HuH-7.5 (cell line): ENCODE data around the gene PXYLP1.

ENCODE experiments used
- DNase-seq: peaks from one replicate; pipeline ENCODE4 v3.0.0; 2011; ENCODE audit warnings: low spot score

The PXYLP1 gene

DNA sequence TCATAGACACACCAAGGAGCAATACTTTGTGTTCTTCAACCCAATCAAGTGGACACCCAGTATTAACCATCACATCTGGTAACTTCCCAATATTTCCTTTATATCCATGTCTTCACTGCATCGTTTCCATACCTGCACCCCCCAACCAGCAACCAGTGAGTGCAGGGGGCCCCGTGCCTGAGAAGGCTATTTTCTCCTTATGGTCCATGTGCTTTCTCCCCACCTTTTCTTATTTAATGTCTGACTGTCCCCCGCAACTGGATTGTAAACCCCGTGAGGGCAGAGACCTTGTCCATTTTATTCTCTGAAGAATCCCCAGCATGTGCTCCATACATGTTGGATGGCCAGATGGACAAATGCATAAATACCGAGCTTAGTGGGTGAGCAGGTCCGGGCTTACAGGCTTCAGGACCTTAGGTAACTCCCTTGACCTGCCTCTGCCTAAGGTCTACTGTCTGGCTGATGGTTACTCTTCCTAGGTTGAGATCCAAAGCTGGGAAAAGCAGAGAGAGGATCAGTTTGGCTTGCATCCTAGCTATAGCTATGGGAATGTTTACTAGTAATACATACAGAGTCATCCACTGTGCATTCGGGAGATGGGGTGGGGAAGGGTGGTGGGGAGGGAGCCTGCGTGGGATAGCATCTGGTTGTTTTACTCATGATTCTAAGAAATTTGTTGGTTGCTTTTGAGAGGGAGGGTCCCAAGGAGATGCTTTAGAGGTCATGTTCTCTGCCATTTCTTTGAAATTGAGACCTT lies 41.5 kb downstream of the PXYLP1 start:
- no peak for DNase-seq

DNA sequence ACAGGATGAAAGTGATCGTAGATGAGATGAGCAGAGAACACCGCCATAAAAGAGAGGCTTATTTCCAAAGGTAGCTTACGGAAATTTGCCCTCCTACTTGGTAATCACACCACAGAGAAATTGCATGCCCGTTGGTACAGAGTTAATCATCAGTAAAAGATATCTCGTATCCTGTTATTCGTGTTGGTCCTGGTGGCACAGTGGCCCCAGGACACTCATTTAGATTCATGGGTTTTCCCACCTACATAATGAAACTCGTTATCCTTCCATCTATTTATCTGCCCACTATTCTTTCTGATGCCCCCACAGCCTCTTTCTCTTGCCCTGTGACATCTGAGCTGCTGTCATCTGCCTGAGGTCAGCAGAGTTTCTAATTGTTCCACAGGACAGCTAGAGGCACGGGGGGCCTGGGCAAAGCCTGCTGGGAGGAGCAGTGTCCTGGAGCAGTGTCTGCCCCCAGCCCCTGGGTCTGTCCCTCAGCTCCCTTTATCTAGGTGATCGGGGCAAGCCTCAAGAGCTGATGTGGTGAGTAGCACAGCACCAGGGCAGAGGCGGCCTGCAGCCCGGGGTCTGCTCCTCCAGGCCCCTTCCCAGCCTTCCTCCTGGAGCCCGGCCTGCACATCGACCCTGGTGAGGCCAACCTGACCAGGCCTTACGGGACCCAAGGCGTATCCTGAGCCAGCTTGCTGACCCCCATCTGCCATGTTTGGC lies 42.2 kb downstream of the PXYLP1 start:
- no peak for DNase-seq

DNA sequence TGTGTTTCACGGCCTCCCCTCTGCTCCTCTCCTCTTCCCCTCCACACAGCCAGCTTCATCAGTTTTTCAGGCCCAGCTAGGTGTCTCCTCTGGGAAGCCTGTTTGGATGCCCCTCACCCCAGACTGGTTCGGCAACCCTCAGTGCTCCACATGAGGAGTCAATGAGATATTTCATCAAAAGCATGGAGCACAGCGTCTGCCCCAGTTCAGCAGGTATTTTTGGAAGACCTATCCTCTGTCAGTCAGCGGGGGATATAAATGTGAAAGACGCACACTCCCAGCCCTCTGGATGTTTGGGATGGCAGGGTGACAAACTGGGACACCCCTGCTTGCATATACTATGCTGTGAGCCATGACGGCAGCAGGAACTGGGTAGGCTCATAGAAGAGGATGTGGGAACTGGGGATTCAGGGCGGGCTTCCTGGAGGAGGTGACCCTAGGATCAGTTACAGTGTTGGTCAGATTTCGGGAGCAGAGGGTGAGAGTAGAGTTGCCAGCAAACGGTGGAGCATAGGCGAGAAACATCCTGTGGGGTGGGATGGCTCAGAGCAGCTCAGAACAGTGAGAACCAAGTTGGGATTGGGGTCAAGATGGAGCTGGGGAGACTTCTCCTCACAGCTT lies 42.9 kb downstream of the PXYLP1 start:
- no peak for DNase-seq

DNA sequence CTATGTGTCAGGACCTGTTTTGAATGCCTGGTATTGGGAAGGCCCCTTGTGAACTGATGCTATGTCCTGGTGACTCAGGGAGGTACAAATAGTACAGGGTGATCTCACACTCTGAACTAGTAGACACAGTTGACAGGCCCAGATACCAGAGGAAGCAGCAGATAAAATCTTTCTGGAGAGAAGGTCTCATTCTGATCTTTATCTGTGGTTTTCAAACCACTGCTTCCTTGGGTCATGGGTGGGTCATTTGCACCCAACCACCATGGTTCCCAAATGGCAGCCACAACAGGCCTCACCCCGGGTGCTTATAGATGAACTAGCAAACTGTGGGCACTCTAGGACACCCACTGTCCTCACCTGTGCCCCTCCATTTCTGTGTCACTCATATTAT lies 43.4 kb downstream of the PXYLP1 start:
- DNase-seq, result no peak

DNA sequence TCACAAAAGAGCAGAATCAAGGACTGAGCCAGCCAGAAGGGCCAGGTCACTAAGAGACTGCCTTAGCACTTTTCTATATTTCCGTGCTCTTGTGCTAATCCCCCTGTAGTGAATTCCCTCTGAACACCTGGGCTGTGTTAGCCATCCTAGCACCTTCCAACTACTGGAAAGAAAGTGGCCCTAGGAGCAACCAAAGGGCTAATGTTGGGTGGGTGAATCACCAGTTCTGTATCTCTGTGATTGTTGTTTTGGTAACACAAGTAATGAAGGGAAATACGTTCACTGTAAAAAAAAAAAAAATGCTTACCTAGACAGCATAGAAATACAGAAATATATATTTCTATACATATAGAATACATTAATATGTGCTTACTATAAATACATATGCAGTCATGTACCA lies 43.9 kb downstream of the PXYLP1 start:
- no peak for DNase-seq

DNA sequence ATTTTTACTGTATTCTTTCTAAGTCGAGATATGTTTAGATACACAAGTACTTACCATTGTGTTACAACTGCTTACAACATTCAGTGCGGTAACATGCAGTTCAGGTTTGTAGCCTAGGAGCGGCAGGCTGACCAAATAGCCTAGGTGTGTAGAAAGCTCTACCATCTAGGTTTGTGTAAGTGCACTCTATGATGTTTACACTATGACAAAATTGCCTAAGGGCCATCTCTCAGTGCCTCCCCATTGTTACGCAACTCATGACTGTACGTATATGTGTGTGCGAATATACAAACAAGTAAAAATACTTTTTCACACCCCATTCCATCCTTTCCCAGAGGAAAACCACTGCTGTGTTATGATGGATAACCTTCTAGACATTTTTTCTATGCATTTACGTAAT lies 44.3 kb downstream of the PXYLP1 start:
- DNase-seq, result peak; percentile 49

DNA sequence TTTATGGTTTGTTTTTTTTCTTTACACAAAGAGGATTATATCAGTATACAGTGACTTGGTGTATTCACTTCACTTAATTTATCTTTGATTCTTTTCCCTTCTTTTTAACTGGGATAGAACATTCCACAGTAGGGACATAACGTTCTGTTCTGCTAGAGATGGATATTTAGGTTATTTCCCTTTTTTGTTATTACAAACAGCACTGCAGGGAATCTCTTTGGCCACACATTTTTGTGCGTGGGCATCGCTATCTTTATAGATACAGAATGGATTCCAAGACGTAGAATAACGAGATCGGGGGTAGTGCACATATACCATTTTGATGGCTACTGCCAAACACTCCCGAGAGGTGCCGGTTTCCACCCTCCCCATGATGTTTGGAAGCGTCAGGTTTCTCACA lies 44.8 kb downstream of the PXYLP1 start:
- no peak for DNase-seq

DNA sequence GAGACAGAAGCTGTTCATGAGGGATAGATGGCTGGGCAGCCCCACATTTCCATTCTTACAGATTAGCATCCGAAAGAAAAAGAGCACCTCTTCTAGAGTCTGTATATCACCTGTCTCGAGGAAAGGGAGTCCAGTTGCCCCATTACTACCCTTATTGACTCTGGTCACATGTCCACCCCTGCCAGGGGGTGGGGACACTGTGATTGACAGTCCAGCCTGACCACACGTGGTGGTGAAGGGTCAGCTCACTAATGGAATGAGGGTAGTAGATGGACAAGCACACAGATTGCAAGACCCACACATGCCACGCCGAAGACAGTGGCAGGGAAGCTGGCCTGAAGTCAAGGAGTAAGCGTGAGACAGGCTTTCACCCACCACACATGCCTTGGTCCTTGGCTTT lies 45.8 kb downstream of the PXYLP1 start:
- no peak for DNase-seq

DNA sequence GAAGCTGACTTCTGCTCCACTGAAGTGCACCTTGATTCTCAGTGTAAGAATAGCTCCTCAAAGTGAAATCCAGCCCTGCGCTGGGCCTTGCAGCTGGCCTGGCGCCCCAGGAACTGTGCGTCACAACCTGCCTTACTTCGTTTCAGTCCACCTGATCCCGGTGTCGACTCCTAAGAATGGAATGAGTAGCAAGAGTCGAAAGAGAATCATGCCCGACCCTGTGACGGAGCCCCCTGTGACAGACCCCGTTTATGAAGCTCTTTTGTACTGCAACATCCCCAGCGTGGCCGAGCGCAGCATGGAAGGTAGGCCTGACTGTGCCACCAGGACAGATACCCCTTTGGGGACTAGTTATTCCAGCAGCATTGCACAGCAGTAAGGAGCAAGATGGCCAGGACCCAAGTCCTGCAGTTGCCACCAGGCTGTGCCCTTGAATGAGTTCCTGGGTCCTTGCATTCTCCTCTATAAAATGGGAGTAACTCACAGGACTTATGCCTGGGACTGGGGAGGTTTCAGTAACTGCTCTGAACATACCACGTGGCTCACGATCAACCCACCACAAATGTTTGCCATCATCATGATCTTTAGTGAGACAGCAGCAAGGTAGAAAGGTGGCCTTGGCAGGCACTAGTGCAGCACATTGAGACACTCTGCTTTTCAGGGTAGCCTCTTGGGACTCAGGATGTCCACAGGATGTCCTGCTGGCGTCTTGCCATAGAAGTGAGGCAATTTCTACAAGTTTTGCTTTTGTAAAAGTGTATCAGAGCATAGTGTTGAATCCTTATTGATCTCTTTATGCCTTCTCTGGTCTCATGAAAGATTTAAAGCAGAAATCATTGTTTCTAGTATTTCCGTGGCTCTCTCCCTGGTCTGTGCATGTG lies 46.8 kb downstream of the PXYLP1 start:
- DNase-seq, result no peak

DNA sequence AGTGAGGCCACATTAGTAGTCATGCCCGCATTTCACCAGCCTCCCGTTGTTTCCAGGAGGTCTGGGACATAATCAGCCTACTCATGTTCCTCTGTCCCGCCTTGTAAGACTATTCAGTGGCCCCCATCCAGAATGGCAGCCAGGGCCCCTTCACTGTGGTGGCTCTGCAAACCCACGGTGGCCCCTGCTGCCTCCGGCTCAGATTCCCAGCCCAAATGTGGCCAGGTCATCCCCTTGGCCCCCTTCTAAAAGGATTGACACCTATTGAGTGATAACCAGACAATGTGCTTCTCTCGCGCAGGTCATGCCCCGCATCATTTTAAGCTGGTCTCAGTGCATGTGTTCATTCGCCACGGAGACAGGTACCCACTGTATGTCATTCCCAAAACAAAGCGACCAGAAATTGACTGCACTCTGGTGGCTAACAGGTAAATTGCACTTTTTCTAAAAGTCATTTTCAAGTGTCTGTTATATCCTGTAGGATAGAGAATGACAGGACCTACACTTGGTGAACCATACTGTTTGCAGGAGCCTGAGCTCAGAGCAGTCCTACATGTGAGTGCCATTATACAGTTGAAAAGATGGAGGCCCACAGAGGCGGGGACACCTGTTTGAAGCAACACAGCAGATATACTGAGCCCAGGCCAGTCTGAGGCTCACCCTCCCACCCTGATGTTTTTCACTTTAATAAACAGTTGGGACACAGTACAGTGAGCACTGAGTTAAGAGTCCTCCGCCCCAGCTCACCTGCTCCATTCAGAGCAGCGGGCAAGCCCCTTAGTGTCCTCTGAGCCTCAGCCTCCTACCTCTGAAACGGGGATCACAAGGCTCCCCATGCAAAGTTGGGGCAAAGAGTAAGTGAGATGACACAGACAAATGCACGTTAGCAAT lies 47.7 kb downstream of the PXYLP1 start:
- peak; percentile 22 for DNase-seq

DNA sequence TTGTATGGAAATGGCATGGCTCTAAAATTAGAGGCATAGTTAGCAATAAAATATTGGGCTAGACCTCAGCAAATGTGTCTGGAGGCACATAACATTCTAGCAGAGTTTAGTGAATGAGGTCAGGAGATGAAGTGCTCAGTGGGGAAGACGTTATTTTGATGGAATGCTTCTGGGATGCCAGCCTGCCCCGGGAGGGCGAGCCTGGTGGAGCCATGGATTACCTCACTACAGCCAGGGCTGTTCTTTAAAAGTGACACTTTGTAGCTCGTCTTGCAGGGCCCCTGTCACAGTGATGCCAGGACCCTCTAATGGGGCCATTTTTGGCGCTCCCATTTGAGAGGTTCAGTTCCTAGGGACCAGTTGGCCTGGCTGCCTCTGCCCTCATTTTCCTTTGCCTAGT lies 48.5 kb downstream of the PXYLP1 start:
- DNase-seq, result no peak

DNA sequence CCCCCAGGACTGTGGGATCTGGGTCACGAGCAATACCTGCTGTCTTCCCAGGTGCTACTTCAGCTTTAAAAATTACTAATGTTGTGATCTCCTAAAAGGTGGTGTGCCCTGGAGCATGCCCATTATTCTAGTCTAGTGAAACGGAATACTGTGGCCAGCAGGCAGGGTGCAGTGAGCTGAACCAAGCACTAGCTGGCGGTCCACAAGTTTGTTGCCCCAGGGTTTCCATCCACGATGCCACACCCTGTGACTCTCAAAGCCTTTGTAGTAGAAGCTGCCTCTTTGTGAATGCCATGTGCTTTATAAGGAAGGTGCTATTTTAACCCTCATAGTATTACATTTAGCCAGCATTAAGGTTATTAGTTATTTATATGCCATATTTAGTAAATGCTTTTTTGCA lies 49.1 kb downstream of the PXYLP1 start:
- no peak for DNase-seq

DNA sequence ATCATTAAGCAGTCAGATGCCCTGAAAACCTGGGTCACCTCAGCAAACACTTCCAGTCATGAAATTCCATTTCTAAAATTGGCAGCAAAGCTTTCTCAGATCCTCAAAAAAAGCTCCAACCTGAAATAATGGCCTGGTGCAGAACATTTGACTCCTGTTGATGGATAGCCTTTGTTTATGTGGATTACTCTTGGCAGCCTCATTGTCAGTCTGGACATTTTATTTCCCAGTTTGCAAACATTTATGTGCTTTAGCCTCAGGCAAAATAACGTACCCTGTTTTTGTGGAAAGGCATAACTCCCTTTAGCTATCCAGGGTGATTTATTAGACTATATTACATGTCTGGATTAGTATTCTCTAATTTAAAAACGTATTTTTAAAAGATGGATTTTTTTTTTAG lies 53.9 kb downstream of the PXYLP1 start:
- DNase-seq, result no peak

DNA sequence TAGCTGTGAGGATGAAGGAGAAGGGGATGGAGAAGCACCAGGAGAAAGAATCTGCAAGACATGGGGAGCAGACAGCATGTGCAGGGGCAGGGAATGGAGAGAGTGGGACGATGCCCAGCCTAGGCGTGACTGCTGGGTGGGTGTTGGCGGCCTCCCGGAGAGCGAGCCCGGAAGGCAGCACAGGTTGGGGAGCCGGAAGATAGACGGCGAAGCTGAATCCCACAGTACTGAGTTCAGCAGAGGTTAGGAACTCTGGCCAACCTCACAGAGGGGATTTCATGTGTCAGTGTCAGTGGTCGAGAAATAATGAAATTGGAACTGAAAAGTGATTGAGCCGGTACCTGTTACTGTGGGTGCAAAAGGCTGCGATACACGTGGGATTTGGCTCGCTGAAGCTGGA lies 55.2 kb downstream of the PXYLP1 start:
- DNase-seq, result no peak

DNA sequence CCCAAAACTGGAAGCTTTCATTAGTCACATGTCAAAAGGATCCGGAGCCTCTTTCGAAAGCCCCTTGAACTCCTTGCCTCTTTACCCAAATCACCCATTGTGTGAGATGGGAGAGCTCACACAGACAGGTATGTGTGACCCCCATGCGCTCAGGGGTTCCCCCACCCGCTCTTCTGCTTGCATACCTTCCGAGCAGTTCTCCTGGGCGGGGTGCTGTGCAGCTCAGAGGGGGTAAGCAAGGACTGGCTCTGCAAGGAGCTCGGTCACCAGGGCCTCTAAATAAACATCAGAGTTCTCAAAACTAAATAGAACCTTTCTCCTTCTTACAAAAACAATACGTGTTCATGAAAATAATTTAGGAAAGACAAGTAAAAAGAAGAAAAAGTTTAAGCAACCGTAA lies 55.7 kb downstream of the PXYLP1 start:
- no peak for DNase-seq

DNA sequence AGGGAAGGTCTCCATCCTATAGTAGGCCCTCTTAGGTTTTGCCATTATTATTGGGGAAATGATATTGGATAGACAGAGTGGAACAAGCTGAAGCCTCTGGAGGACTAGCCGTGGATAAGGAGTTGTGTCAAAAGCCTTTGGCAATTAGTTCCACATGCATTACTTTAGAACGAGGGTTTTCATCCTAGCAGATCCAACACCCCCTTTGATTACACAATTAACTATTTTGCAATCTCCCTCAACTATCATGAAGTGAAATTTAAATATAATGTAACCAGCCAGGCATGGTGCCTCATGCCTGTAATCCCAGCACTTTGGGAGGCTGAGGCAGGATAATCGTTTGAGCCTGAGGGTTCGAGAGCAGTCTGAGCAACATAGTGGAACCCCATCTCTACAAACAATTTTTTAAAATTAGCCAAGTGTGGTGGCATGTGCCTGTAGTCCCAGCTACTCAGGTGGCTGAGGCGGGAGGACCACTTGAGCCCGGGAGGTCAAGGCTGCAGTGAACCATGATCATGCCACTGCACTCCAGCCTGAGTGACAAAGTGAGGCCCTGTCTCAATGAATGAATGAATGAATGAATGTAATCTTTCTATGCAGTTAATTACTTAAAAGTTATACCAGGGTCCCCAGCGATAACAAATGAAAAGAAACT lies 56.8 kb downstream of the PXYLP1 start:
- DNase-seq, result no peak

DNA sequence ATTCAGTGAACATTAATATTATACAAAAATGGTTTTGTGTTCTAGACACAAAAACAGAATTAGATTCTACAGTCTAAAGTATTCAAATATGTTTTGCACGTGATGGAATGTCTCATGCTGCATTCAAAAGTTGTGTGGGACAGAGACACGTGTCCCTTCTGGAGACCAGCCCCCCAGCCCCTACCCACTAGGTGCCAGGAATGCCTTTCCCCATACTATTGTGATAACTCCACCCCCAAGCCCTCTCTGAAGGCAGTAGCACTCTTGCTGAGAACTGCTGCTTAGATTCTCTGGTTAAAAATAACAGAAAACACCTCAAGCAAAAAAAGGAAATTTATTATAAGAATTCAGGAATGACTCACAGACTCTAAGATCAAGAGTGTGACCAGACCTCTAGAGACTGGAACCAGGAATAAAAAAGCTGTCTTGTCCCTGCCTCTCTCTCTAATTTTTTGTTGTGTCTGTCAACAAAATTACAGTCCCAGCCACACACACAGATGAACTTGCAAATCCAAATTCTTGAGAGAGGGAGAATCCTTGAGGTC lies 57.7 kb downstream of the PXYLP1 start:
- no peak for DNase-seq

DNA sequence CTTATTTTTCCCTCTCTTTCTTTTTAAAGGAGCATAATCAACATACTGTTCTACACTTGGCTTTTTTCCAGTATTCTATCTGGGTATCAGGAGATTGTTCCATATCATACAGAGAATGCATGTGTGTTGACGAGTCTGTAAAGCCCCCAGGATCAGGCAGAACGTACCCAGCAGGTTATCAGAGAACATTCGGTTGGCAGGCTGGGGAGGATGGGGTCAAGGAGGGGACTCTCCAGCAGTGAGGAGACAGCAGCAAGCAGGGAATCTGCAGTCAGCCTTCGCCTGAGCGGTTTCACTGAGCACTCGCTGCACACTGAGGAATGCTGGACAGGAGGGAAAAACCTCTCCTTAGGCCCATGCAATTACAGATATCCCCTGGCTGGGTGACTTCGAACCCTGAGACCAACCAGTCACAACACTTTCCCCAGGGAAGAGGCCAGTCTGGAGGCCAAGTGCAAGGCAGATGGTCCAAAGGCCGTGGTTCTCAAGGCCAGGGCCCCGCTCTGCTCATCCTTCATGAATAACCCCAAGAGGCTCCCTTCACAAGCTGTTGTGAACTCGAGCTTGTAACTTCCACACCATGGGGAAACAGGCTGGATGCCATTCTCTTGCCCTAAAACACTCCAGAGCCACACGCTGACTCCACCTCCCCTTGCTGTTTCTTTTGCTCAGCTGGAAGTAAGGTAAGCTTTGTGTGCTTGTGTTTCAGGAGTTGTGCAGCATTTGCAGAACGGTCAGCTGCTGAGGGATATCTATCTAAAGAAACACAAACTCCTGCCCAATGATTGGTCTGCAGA lies 60.1 kb downstream of the PXYLP1 start:
- no peak for DNase-seq

DNA sequence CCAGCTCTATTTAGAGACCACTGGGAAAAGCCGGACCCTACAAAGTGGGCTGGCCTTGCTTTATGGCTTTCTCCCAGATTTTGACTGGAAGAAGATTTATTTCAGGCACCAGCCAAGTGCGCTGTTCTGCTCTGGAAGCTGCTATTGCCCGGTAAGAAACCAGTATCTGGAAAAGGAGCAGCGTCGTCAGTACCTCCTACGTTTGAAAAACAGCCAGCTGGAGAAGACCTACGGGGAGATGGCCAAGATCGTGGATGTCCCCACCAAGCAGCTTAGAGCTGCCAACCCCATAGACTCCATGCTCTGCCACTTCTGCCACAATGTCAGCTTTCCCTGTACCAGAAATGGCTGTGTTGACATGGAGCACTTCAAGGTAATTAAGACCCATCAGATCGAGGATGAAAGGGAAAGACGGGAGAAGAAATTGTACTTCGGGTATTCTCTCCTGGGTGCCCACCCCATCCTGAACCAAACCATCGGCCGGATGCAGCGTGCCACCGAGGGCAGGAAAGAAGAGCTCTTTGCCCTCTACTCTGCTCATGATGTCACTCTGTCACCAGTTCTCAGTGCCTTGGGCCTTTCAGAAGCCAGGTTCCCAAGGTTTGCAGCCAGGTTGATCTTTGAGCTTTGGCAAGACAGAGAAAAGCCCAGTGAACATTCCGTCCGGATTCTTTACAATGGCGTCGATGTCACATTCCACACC lies 60.9 kb downstream of the PXYLP1 start:
- no peak for DNase-seq
